H1 (cell line): ENCODE measurements around the gene MAML3. TPM values are rescaled to one million over a fixed set of nuclear protein-coding genes. Genes with fewer than 3 reads are reported as not detected.

Source experiments
- ATF2 ChIP-seq: IDR thresholded peaks from 2 replicates; pipeline ENCODE4 v1.6.1; 2012; ENCODE audit warnings: low read length, inconsistent platforms
- BRCA1 ChIP-seq: IDR thresholded peaks from 2 replicates; pipeline ENCODE4 v1.6.1; 2012; ENCODE audit warnings: low read depth, low read length, improper control_type of control experiment
- CBX8 ChIP-seq: fragments of 300-800, 300-1000 bp; sonication (generic); IDR thresholded peaks from 2 replicates; pipeline ENCODE4 v1.7.1; 2016; ENCODE audit warnings: low read depth, low read length, borderline replicate concordance
- CHD1 ChIP-seq: IDR thresholded peaks from 2 replicates; pipeline ENCODE4 v1.6.1; 2012; ENCODE audit warnings: low read depth, low read length, improper control_type of control experiment
- FOSL1 ChIP-seq: IDR thresholded peaks from 2 replicates; pipeline ENCODE4 v1.6.1; 2011; ENCODE audit warnings: mild to moderate bottlenecking, low read depth, low read length, moderate library complexity; ENCODE audit not compliant: insufficient read depth
- HDAC2 ChIP-seq, 2 experiments: fragments of 300-600 bp in 1 of 2; sonication (generic) in 1 of 2; IDR thresholded peaks; 2 replicates each; pipeline ENCODE4 v1.6.1; 2011 to 2012; ENCODE audit warnings: low read depth in 2 of 2, low read length in 2 of 2, mild to moderate bottlenecking in 2 of 2, moderate library complexity in 2 of 2, borderline replicate concordance in 1 of 2, inconsistent platforms in 1 of 2
- JUN ChIP-seq: IDR thresholded peaks from 2 replicates; pipeline ENCODE4 v1.6.1; 2011; ENCODE audit warnings: low read depth, mild to moderate bottlenecking, improper control_type of control experiment, low read length
- KDM1A ChIP-seq: fragments of 200-600, 300-600 bp; sonication (generic); IDR thresholded peaks from 2 replicates; pipeline ENCODE4 v1.7.1; 2016; ENCODE audit warnings: mild to moderate bottlenecking, low read length, borderline replicate concordance
- NRF1 ChIP-seq: IDR thresholded peaks from 2 replicates; pipeline ENCODE4 v1.6.1; 2011; ENCODE audit warnings: mild to moderate bottlenecking, low read depth, low read length, improper control_type of control experiment
- POU5F1 ChIP-seq: IDR thresholded peaks from 2 replicates; pipeline ENCODE4 v1.6.1; 2011; ENCODE audit warnings: low read depth, mild to moderate bottlenecking, low read length, moderate library complexity
- RAD21 ChIP-seq, 2 experiments: IDR thresholded peaks in 1 of 2; conservative IDR thresholded peaks in 1 of 2; 2 replicates each; pipeline ENCODE4 v1.6.1; 2011; ENCODE audit warnings: low read depth in 2 of 2, low read length in 2 of 2, improper control_type of control experiment in 1 of 2, inconsistent platforms in 1 of 2, mild to moderate bottlenecking in 1 of 2, moderate library complexity in 1 of 2
- SIN3A ChIP-seq, 2 experiments: IDR thresholded peaks in 1 of 2; conservative IDR thresholded peaks in 1 of 2; 2 replicates each; pipeline ENCODE4 v1.6.1; 2011 to 2012; ENCODE audit warnings: low read length in 2 of 2, improper control_type of control experiment in 1 of 2, low read depth in 1 of 2, mild to moderate bottlenecking in 1 of 2
- SIRT6 ChIP-seq: IDR thresholded peaks from one replicate; pipeline ENCODE4 v1.7.1; 2012; ENCODE audit warnings: low read length, inconsistent platforms
- SP4 ChIP-seq: IDR thresholded peaks from 2 replicates; pipeline ENCODE4 v1.6.1; 2012; ENCODE audit warnings: low read length, inconsistent platforms
- SRF ChIP-seq: IDR thresholded peaks from 2 replicates; pipeline ENCODE4 v1.6.1; 2011; ENCODE audit warnings: mild to moderate bottlenecking, low read depth, low read length, moderate library complexity
- TAF7 ChIP-seq: optimal IDR thresholded peaks from 2 replicates; pipeline ENCODE3; 2011; ENCODE audit warnings: low read depth, mild to moderate bottlenecking, inconsistent platforms, low read length, moderate library complexity, borderline replicate concordance
- TBP ChIP-seq: IDR thresholded peaks from 2 replicates; pipeline ENCODE4 v1.6.1; 2011; ENCODE audit warnings: low read depth, low read length, improper control_type of control experiment
- TEAD4 ChIP-seq: IDR thresholded peaks from 2 replicates; pipeline ENCODE4 v1.6.1; 2012; ENCODE audit warnings: low read depth, low read length, inconsistent platforms, mixed read lengths
- USF2 ChIP-seq: IDR thresholded peaks from 2 replicates; pipeline ENCODE4 v1.6.1; 2011; ENCODE audit warnings: low read length, improper control_type of control experiment
- polyA plus RNA-seq, 7 experiments: library from polyadenylated mRNA; depleted of rRNA in 3 of 7; stranded (reverse) in 5 of 7; unstranded in 2 of 7; fragments of >200 nt in 5 of 7; fragments of 200-250 nt in 2 of 7; gene quantifications; 1 replicate in 5 of 7; 2 replicates in 1 of 7; 4 replicates in 1 of 7; pipeline versions ENCODE4 v1.2.1 to v1.2.3, GENCODE V29; 2011 to 2013; ENCODE audit warnings: missing spikeins in 2 of 7, mixed read lengths in 2 of 7
- total RNA-seq: library from RNA; stranded (reverse); fragmentation: NEBNext Ultra II Directional; extraction: Animal tissue kit (Norgen Biotek cat#: 25700); gene quantifications from 2 replicates; pipeline ENCODE4 v1.2.1, GENCODE V29; 2021

The MAML3 gene
- total and polyA plus RNA-seq, 2 of the 8 experiments (the other 6 are each of a cell fraction or from before 2014, with no cell fraction given) = 2.1 to 5.7 TPM

GRCh38 chr4:140152013-140152703 lies 1.8 kb downstream of the MAML3 start (continued):
- TF ChIP-seq ATF2 = no peak
- TF ChIP-seq NRF1 = no peak
- TF ChIP-seq KDM1A = no peak
- 0 out of 4 replicates have a peak, but pooled peaks of 1 of the 2 experiments have one; percentile 68 for TF ChIP-seq SIN3A (conservative IDR thresholded peaks at IDR 0.05 in 1 of 2, IDR thresholded peaks at IDR 0.05 in 1 of 2; ENCODE audit: low read depth in 1 of 2, low read length in 2 of 2)
- TF ChIP-seq RAD21 (IDR thresholded peaks at IDR 0.05 in 1 of 2, conservative IDR thresholded peaks at IDR 0.05 in 1 of 2; ENCODE audit: low read depth in 2 of 2, low read length in 2 of 2) = peak in 1 of 2 experiments; percentile 6; a peak in 2 of 4 replicates
- TF ChIP-seq SIRT6 = no peak
- no peak for TF ChIP-seq HDAC2 (IDR thresholded peaks at IDR 0.05; ENCODE audit: borderline replicate concordance in 1 of 2, low read depth in 2 of 2, low read length in 2 of 2)
- TF ChIP-seq TBP = no peak
- no peak for TF ChIP-seq TEAD4
- TF ChIP-seq SP4 = no peak
- TF ChIP-seq CHD1 = no peak
- no peak for TF ChIP-seq CBX8
- TF ChIP-seq FOSL1 = no peak
- TF ChIP-seq BRCA1 = no peak
- no peak for TF ChIP-seq JUN
- no peak for TF ChIP-seq POU5F1
- no peak for TF ChIP-seq SRF
- TF ChIP-seq TAF7 = no peak
- no peak for TF ChIP-seq USF2
